Stomach (tissue), 4 donors: ENCODE data around the gene TFAP2A.

ENCODE experiments used
- CTCF ChIP-seq, 7 experiments: fragments of 450-650 bp in 4 of 7; fragments of 200-600 bp in 3 of 7; sonication (generic) in 3 of 7; IDR thresholded peaks; one replicate each; pipeline ENCODE4 v1.5.1; 2016 to 2019; ENCODE audit warnings: antibody characterized with exemption in 7 of 7, control low read depth in 2 of 7, mild to moderate bottlenecking in 1 of 7
- POLR2A ChIP-seq, 4 donors: fragments of 450-650 bp; IDR thresholded peaks; one replicate each; pipeline ENCODE4 v1.6.1; 2016; ENCODE audit warnings: antibody characterized with exemption in 4 of 4, control low read depth in 2 of 4, mild to moderate bottlenecking in 1 of 4, moderate library complexity in 1 of 4

- no peak for TF ChIP-seq CTCF (IDR thresholded peaks at IDR 0.05)
- no peak for TF ChIP-seq POLR2A (IDR thresholded peaks at IDR 0.05)
These were observed 39.4 kb downstream of the TFAP2A start for GRCh38 chr6:10375391-10375969.
